ENCODE measurements around the gene CBY1. TPM values are rescaled to one million over a fixed set of nuclear protein-coding genes. Genes with fewer than 3 reads are reported as not detected.

The CBY1 gene
- 10 to 100 TPM; 20.2 to 28.5 (median 22.2) TPM for total RNA-seq
- polyA plus RNA-seq = 10 to 100 TPM; 24.6 to 37.2 (median 28.1) TPM
- long read RNA-seq, donor 1, transcript CBY1-201 (5 exons, 1,133 nt) = major isoform, 16 of 18 reads
- long read RNA-seq, donor 1, partial matches to known transcripts = 0 of 18 reads
- long read RNA-seq, donor 1, other reads (novel, unspliced or antisense) = 0 of 18 reads
- long read RNA-seq, donor 2, transcript CBY1-201 (5 exons, 1,133 nt) = major isoform, 10 of 11 reads
- long read RNA-seq, donor 2, partial matches to known transcripts = 0 of 11 reads
- long read RNA-seq, donor 2, other reads (novel, unspliced or antisense) = 0 of 11 reads

DNA sequence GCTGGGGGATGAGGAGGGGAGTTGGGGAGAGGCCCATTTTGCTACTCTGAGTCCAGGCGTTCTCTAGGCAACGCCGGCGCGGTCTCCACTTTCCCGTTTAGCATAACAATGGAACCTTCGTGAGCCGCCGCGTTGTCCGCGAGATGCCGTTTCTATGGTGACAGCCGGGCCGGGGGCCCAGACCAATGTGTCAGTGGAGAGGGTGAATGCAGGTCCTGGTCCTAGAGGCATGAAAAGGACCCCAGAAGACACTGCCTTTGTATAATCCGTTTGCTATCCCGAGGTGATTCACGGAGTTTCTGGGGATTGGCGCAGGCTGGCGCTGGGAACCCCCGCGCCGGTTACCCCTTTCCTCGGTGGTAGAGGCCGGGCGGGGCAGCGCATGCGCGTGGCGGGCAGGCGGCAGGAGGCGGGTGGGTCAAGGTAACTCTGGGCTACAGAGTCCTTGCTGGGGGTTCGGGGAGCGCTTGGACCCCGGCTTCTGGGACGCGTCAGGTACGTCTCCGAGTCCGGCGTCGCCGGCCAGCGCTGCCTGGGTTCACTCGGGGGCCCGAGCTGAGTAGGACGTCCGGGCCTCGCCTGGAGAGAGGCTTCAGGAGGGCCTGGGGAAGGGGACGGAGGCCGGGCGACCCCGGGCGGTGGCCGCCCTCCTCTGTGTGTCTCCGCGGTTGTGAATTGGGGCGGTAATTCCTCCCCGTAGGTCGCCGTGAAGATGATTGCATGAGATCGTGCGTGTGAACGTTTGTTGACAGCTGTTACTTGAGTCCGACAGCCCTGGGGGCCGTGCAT is at the start of gene CBY1, which contains the start of gene FAM227A:
Gene CBY1 (plus strand): TSS at position 383 of the 789 bp plus-strand sequence. CDS start 11,417 bp downstream, outside the sequence.
Gene FAM227A (minus strand): TSS at position 137 of the 789 bp plus-strand sequence. CDS start 6,224 bp downstream, outside the sequence.
- intact Hi-C loops (cut with DNase I; ENCODE audit: low total_unique reads) = no loop called here
- H3K4me1 ChIP-seq = peaks cover 10 to 30% (median 21%) of the 10 kb centered on the region in 6 donors
- H3K4me3 ChIP-seq = peak within 1 kb of the TSS; percentile 71 to 99 (median 89)
- 0 to 1% (median 0%) methylated on average over 32 to 66 of the region's 66 CpGs for WGBS, 5 donors
- DNase-seq = peak; percentile 96
- TF ChIP-seq, protein P1, sequence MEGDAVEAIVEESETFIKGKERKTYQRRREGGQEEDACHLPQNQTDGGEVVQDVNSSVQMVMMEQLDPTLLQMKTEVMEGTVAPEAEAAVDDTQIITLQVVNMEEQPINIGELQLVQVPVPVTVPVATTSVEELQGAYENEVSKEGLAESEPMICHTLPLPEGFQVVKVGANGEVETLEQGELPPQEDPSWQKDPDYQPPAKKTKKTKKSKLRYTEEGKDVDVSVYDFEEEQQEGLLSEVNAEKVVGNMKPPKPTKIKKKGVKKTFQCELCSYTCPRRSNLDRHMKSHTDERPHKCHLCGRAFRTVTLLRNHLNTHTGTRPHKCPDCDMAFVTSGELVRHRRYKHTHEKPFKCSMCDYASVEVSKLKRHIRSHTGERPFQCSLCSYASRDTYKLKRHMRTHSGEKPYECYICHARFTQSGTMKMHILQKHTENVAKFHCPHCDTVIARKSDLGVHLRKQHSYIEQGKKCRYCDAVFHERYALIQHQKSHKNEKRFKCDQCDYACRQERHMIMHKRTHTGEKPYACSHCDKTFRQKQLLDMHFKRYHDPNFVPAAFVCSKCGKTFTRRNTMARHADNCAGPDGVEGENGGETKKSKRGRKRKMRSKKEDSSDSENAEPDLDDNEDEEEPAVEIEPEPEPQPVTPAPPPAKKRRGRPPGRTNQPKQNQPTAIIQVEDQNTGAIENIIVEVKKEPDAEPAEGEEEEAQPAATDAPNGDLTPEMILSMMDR (IDR thresholded peaks at IDR 0.05 in 8 of 11, conservative IDR thresholded peaks at IDR 0.05 in 3 of 11) = peak in 1 of 11 experiments; percentile 6
- TF ChIP-seq POLR2A (IDR thresholded peaks at IDR 0.05) = no peak
- peak; percentile 83 to 88 (median 87) for TF ChIP-seq POLR2AphosphoS5 (IDR thresholded peaks at IDR 0.05)
- no peaks in the 10 kb centered on the region for H3K9me3 ChIP-seq
- H3K27me3 ChIP-seq (replicated peaks in 1 of 7) = no peaks in the 10 kb centered on the region
- H3K27ac ChIP-seq = peak within 1 kb of the TSS; percentile 85 to 95 (median 90)
- H3K36me3 ChIP-seq = peaks cover 0 to 7% (median 2%) of the 10 kb centered on the region in 6 donors

DNA sequence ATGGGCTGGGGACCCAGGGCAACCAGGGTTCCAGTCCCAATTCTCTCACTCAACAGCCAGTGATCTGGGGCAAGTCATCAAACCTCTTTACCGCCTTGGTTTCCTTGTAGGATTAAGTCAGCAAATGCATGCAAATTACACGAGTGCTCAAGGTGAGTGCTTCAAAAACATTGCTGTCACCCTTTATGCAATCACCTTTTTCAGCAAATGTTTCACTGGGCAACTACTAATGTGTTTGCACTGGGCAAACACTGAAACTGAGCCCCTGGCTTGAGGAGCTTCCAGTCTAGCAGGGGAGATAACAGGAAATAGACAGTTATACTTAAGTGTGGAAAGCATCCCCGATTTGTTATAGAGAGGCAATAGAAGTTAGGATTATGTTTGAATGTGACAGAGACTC is 48.8 kb upstream of the CBY1 start:
- Histone ChIP-seq H3K27ac (no peak overlapping the region), H3K27me3 (replicated peaks in 1 of 7) (no peaks in the 10 kb centered on the region), H3K4me3 (no peak overlapping the region), H3K4me1 (no peaks in the 10 kb centered on the region), H3K9me3 (no peaks in the 10 kb centered on the region), H3K36me3 (no peaks in the 10 kb centered on the region)
- DNase-seq = no peak
- intact Hi-C loops (cut with DNase I; ENCODE audit: low total_unique reads) = no loop called here
- TF ChIP-seq POLR2A (IDR thresholded peaks at IDR 0.05) = no peak
- WGBS, 5 donors = 80 to 94% (median 85%) methylated on average over 3 of the region's 3 CpGs

DNA sequence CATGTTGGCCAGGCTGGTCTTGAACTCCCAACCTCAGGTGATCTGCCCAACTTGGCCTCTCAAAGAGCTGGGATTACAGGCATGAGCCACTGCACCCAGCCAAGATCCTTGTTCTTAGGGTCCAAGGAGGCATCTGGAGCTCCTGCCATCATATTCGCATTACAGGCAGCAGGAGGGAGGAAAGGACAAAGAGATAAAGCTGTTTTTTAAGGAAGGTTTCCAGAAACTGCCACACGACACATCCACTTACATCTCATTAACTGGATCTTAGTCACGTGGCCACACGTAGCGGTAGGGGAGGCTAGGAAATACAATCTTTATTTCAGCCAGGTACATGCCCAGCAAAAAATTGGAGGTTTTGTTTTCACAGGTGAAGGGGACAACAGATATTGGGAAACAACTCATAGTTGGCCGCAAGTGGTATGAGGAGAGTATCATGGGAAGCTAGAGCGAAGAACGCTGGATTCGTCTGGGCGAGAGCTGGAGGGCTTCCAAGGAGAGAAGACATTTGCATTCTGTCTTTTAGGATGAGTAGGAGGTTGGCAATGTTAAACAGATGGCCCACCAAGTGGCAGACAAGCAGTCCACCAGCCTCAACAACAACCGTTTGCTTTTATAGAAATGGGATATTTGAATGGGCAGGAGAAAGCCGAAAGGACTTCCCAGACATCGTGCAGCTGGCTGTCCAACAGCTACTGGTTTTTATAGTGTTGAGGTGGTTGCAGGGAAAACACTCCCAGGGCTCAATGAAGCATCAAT is 47.3 kb upstream of the CBY1 start:
- H3K27ac ChIP-seq = no peak overlapping the region
- no peak overlapping the region for H3K4me3 ChIP-seq
- no peaks in the 10 kb centered on the region for H3K9me3 ChIP-seq
- H3K4me1 ChIP-seq = no peaks in the 10 kb centered on the region
- intact Hi-C loops (cut with DNase I; ENCODE audit: low total_unique reads) = no loop called here
- TF ChIP-seq, protein P1 (IDR thresholded peaks at IDR 0.05 in 8 of 11, conservative IDR thresholded peaks at IDR 0.05 in 3 of 11) = no peak
- TF ChIP-seq POLR2A (IDR thresholded peaks at IDR 0.05) = no peak
- no peak for TF ChIP-seq POLR2AphosphoS5 (IDR thresholded peaks at IDR 0.05)
- DNase-seq = no peak
- H3K36me3 ChIP-seq = no peaks in the 10 kb centered on the region
- peaks cover 0 to 5% (median 0%) of the 10 kb centered on the region in 7 donors for H3K27me3 ChIP-seq (replicated peaks in 1 of 7)
- WGBS, 5 donors = 82 to 91% (median 86%) methylated on average over 13 of the region's 13 CpGs

DNA sequence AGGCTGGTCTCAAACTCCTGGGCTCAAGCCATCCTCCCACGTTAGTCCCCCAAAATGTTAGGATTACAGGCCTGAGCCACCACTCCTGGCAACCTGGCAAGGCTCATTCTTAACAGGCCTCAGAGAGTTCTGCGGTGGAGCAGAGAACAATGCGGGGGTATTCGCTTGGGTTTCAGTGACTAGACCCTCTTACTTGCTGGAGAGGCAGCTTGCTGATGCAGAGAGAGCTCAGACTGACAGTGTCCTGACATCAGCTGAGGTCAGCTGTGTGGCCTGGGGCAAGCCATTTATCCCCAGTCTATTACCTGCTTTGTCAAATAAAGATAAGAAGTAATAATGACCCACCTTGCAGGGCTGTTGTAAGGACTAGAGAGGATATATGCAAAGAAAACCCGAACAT is 46.2 kb upstream of the CBY1 start:
- 85 to 96% (median 92%) methylated on average over 5 of the region's 5 CpGs for WGBS, 5 donors

More for the DNA sequence above, 46.2 kb upstream of the CBY1 start:
- Histone ChIP-seq H3K4me1 (no peaks in the 10 kb centered on the region), H3K4me3 (no peak overlapping the region), H3K9me3 (no peaks in the 10 kb centered on the region), H3K36me3 (no peaks in the 10 kb centered on the region), H3K27ac (no peak overlapping the region), H3K27me3 (replicated peaks in 1 of 7) (peaks cover 0 to 6% (median 0%) of the 10 kb centered on the region in 7 donors)
- TF ChIP-seq, protein P1 (IDR thresholded peaks at IDR 0.05 in 8 of 11, conservative IDR thresholded peaks at IDR 0.05 in 3 of 11) = no peak
- no peak for TF ChIP-seq POLR2A (IDR thresholded peaks at IDR 0.05)
- TF ChIP-seq POLR2AphosphoS5 (IDR thresholded peaks at IDR 0.05) = no peak
- intact Hi-C loops (cut with DNase I; ENCODE audit: low total_unique reads) = no loop called here
- no peak for DNase-seq
